ENCODE data around the gene AVP.

- TF ChIP-seq CTCF (IDR thresholded peaks at IDR 0.05) (no peak), EP300 (IDR thresholded peaks at IDR 0.05) (no peak)
Observed at GRCh38 chr20:3084283-3084985, at the start of gene AVP.

All from stomach (tissue), 4 donors.